ENCODE measurements around the gene RLF. TPM values are rescaled to one million over a fixed set of nuclear protein-coding genes. Genes with fewer than 3 reads are reported as not detected.
A peak's percentile ranks its signal among the peaks of the same experiment; 100 is the strongest.

The RLF gene
- polyA plus RNA-seq, 1 donor (not counting 4 experiments of a cell fraction or from before 2014, with no cell fraction given) = 10.7 TPM

GRCh38 chr1:40132383-40133311 lies 28.5 kb upstream of the RLF start:
- H3K9me3 ChIP-seq (ENCODE audit: control insufficient read depth, low read depth, low read length) = no peaks in the 10 kb centered on the region
- no peak for DNase-seq (ENCODE audit: low read depth, low spot score)
- dilution Hi-C loops (cut with MboI; ENCODE audit: extremely low pct_ligation_motif_present, low sequenced_read_pairs) = no loop called here
- H3K27ac ChIP-seq (ENCODE audit: control insufficient read depth, insufficient read depth, low read length) = no peak overlapping the region
- H3K4me2 ChIP-seq (ENCODE audit: control insufficient read depth, extremely low read depth, insufficient read depth, low read depth, low read length) = peak overlapping the region; percentile 29
- TF ChIP-seq CTCF (optimal IDR thresholded peaks at IDR 0.05 in 1 of 3, IDR thresholded peaks at IDR 0.05 in 1 of 3, conservative IDR thresholded peaks at IDR 0.05 in 1 of 3; ENCODE audit: extremely low read depth in 1 of 3, insufficient read depth in 2 of 3, low read length in 3 of 3) = no peak
- no peak for TF ChIP-seq EZH2 (IDR thresholded peaks at IDR 0.05; ENCODE audit: low read length)
- H3K9me1 ChIP-seq (ENCODE audit: control insufficient read depth, extremely low read depth, insufficient read depth, low read length) = no peaks in the 10 kb centered on the region
- H2AFZ ChIP-seq (ENCODE audit: control insufficient read depth, low read length) = no peak overlapping the region
- no peak overlapping the region for H3K4me3 ChIP-seq (ENCODE audit: control insufficient read depth in 2 of 3, extremely low read depth in 1 of 3, insufficient read depth in 2 of 3, low read depth in 1 of 3, low read length in 3 of 3)
- no peaks in the 10 kb centered on the region for H3K27me3 ChIP-seq (ENCODE audit: control insufficient read depth, extremely low read depth, insufficient read depth, low read length)
- H3K79me2 ChIP-seq (ENCODE audit: control insufficient read depth, insufficient read depth, low read length) = no peaks in the 10 kb centered on the region
- no peaks in the 10 kb centered on the region for H3K4me1 ChIP-seq (ENCODE audit: control insufficient read depth, extremely low read depth, insufficient read depth, low read length)
- no peaks in the 10 kb centered on the region for H4K20me1 ChIP-seq (ENCODE audit: control insufficient read depth, extremely low read depth, insufficient read depth, low read length)
- FAIRE-seq = no peak
- no peaks in the 10 kb centered on the region for H3K36me3 ChIP-seq (ENCODE audit: control insufficient read depth in 2 of 2, extremely low read depth in 1 of 2, insufficient read depth in 2 of 2, low read length in 2 of 2)
- H3K9ac ChIP-seq (ENCODE audit: control insufficient read depth, extremely low read depth, insufficient read depth, low read length) = no peak overlapping the region

DNA sequence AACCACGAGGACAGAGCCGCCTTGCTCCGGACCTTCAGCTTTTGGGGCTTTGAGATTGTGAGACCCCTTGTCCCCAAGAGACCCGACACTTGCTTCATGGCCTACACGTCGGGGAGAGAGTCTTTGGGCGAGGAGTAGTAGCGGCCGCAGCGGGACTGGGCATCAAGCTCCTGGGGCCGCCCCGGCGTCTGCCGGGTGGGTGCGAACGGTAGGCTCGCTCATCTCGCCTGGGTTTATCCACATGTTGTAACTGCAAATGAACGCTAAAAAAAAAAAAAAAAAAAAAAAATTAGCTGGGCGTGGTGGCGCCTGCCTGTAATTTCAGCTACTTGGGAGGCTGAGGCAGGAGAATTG lies 27.9 kb upstream of the RLF start:
- dilution Hi-C loops (cut with MboI; ENCODE audit: extremely low pct_ligation_motif_present, low sequenced_read_pairs) = no loop called here
- H3K9me3 ChIP-seq (ENCODE audit: control insufficient read depth, low read depth, low read length) = no peaks in the 10 kb centered on the region
- no peaks in the 10 kb centered on the region for H3K27me3 ChIP-seq (ENCODE audit: control insufficient read depth, extremely low read depth, insufficient read depth, low read length)
- DNase-seq (ENCODE audit: low read depth, low spot score) = no peak
- no peaks in the 10 kb centered on the region for H4K20me1 ChIP-seq (ENCODE audit: control insufficient read depth, extremely low read depth, insufficient read depth, low read length)
- H3K36me3 ChIP-seq (ENCODE audit: control insufficient read depth in 2 of 2, extremely low read depth in 1 of 2, insufficient read depth in 2 of 2, low read length in 2 of 2) = no peaks in the 10 kb centered on the region
- H2AFZ ChIP-seq (ENCODE audit: control insufficient read depth, low read length) = no peak overlapping the region
- no peaks in the 10 kb centered on the region for H3K4me1 ChIP-seq (ENCODE audit: control insufficient read depth, extremely low read depth, insufficient read depth, low read length)
- H3K9me1 ChIP-seq (ENCODE audit: control insufficient read depth, extremely low read depth, insufficient read depth, low read length) = no peaks in the 10 kb centered on the region
- H3K79me2 ChIP-seq (ENCODE audit: control insufficient read depth, insufficient read depth, low read length) = no peaks in the 10 kb centered on the region
- no peak overlapping the region for H3K4me2 ChIP-seq (ENCODE audit: control insufficient read depth, extremely low read depth, insufficient read depth, low read depth, low read length)
- no peak overlapping the region for H3K4me3 ChIP-seq (ENCODE audit: control insufficient read depth in 2 of 3, extremely low read depth in 1 of 3, insufficient read depth in 2 of 3, low read depth in 1 of 3, low read length in 3 of 3)
- TF ChIP-seq CTCF (optimal IDR thresholded peaks at IDR 0.05 in 1 of 3, IDR thresholded peaks at IDR 0.05 in 1 of 3, conservative IDR thresholded peaks at IDR 0.05 in 1 of 3; ENCODE audit: extremely low read depth in 1 of 3, insufficient read depth in 2 of 3, low read length in 3 of 3) = no peak
- no peak for TF ChIP-seq EZH2 (IDR thresholded peaks at IDR 0.05; ENCODE audit: low read length)
- no peak overlapping the region for H3K9ac ChIP-seq (ENCODE audit: control insufficient read depth, extremely low read depth, insufficient read depth, low read length)
- no peak for FAIRE-seq
- H3K27ac ChIP-seq (ENCODE audit: control insufficient read depth, insufficient read depth, low read length) = no peak overlapping the region
